ENCODE data around the gene BDH1. TPM values are rescaled to one million over a fixed set of nuclear protein-coding genes. Genes with fewer than 3 reads are reported as not detected.
A peak's percentile ranks its signal among the peaks of the same experiment; 100 is the strongest.

The BDH1 gene
- polyA plus RNA-seq, 1 of the 3 experiments (the other 2 are of a cell fraction): 19.8 TPM

DNA sequence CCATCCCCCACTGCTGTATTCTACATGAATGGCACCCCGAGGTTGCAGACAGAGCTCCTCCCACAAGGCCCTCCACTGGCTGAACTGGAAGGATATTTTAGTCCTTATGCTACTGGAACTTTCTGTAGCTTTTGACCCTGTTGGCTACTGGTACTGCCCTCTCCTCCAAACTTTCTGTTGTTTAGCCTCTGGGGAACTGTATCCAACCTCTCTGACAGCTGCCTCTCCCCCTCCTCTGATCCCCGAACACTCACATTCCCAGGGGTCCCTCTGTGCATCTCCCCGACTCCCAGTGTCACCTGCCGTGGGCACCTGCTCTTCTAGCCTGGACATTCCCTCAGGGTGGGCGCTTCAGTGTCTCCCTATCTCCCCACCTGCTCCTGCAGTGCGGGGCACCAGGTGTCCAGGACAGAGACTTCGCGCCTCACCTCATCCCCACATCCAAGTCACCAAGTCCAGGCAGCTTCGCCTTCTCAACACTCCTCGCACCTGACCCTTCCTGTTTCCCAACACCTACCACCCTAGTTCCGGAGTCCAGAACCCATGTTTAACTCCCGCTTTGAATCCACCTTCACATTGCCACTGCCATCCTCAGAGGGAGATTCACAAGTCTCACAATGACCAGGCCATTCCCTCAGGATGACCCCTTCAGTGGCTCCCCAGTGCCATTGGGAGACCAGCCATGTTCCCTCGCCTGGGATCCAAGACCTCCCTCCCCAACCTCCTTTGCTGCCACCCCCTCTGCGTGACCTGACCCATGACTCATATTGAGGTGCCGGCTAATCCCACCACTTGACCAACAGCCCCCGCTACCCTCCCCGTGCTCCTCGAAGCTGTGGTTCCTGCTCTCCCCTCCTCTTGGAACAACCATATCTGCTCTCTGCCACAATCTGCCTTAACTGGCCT, 34.2 kb downstream of the BDH1 start (continued):
- no peak for TF ChIP-seq FOXM1 (IDR thresholded peaks at IDR 0.05; ENCODE audit: low read depth)

DNA sequence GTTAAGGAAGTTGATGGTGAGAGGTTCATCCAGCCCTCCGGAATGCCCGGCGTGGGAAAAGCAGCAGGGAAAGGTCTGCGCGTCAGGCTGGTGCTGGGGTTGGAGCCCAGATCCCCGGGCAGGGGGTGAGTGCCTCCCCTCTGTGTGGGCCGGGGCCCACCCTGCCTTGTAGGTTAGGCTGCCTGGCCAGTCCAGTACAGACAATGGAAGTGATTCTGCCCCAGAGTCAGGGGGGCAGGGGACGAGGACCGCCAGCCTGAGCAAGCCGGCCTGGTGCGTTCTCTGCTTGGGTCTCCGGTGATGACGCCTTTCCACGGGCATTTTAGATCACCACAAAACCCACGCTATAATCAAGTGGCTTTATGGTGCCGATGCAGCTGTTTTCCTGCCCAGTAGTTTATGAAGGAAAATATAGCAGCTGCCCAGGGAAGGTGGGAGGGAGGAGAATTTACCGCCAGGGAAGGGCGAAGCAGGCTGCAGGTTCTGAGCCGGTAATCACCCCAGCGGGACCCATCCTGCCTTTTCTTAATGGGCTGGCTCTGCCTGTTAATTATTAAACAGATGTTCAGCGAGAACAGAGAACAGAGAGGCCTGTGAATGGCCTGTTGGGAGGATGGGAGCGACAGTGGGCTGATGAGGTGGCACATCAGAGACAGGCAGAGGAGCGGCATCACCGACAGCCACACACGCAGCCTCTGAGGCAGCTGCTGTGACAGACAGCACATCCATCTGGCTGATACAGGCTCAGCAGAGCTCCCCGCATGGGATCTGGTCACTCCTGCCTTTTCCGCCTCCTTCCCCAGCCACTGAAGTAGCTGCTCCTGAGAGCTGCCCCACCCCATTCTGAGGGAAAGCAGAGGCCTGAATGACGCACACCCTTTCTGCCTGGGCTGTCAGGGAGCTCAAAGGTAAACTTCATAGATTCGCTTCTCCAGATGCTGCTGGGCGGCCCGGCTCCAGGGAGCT, 35.2 kb downstream of the BDH1 start:
- Histone ChIP-seq H3K36me3 (replicated peaks in 1 of 2; ENCODE audit: control insufficient read depth in 1 of 2, insufficient read depth in 2 of 2, low read length in 1 of 2) (no peaks in the 10 kb centered on the region), H3K9me2 (no peaks in the 10 kb centered on the region), H3F3A (replicated peaks; ENCODE audit: insufficient read depth) (peaks cover 4% of the 10 kb centered on the region), H3K27ac (ENCODE audit: low read depth in 2 of 2, low read length in 1 of 2) (peak overlapping the region in 1 of 2 experiments; percentile 94; a peak in 2 of 4 replicates), H3K27me3 (ENCODE audit: insufficient read depth) (no peaks in the 10 kb centered on the region), H3K4me2 (no peak overlapping the region), H3K4me3 (ENCODE audit: low read depth in 2 of 2, low read length in 1 of 2) (no peak overlapping the region), H2AFZ (ENCODE audit: low read depth) (no peak overlapping the region), H3K9ac (no peak overlapping the region), H3K4me1 (ENCODE audit: control insufficient read depth in 1 of 2, insufficient read depth in 2 of 2, low read depth in 1 of 2, low read length in 1 of 2) (peaks cover 13 to 42% of the 10 kb centered on the region in 2 experiments; a peak in 3 of 4 replicates), H3K9me3 (no peaks in the 10 kb centered on the region), H4K20me1 (ENCODE audit: insufficient read depth) (no peaks in the 10 kb centered on the region), H3K79me2 (ENCODE audit: insufficient read depth) (no peaks in the 10 kb centered on the region)
- CTCF ChIA-PET: interaction anchor here (0.8 to 3.6 kb wide), 9 partner anchors 8 to 339 kb away, joined by 3 to 17 read pairs (median 3); partner anchors contain the start of gene BDH1
- POLR2A ChIA-PET: interaction anchor here (0.6 to 1.5 kb wide), 5 partner anchors 8 to 223 kb away, joined by 3 to 15 read pairs (median 4); partner anchors contain the start of genes BDH1 and DLG1
- 60% methylated on average over 15 of the region's 31 CpGs for WGBS (ENCODE audit: low lambda C conversion rate)
- peak; percentile 88 for DNase-seq
- TF ChIP-seq POLR2AphosphoS5 (IDR thresholded peaks at IDR 0.05; ENCODE audit: low read depth, low read length): no peak
- TF ChIP-seq, protein P1, sequence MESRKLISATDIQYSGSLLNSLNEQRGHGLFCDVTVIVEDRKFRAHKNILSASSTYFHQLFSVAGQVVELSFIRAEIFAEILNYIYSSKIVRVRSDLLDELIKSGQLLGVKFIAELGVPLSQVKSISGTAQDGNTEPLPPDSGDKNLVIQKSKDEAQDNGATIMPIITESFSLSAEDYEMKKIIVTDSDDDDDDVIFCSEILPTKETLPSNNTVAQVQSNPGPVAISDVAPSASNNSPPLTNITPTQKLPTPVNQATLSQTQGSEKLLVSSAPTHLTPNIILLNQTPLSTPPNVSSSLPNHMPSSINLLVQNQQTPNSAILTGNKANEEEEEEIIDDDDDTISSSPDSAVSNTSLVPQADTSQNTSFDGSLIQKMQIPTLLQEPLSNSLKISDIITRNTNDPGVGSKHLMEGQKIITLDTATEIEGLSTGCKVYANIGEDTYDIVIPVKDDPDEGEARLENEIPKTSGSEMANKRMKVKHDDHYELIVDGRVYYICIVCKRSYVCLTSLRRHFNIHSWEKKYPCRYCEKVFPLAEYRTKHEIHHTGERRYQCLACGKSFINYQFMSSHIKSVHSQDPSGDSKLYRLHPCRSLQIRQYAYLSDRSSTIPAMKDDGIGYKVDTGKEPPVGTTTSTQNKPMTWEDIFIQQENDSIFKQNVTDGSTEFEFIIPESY (IDR thresholded peaks at IDR 0.05; ENCODE audit: borderline replicate concordance, low read depth): no peak
- no peak for TF ChIP-seq TAF1 (IDR thresholded peaks at IDR 0.05; ENCODE audit: borderline replicate concordance, low read depth, low read length)
- peak; percentile 51 for TF ChIP-seq CHD2 (IDR thresholded peaks at IDR 0.05; ENCODE audit: low read length, partially characterized antibody)
- TF ChIP-seq ELF1 (IDR thresholded peaks at IDR 0.05): no peak
- TF ChIP-seq MEF2A (IDR thresholded peaks at IDR 0.05; ENCODE audit: borderline replicate concordance, low read depth): no peak
- TF ChIP-seq NRF1 (IDR thresholded peaks at IDR 0.05; ENCODE audit: low read depth, low read length): no peak
- no peak for TF ChIP-seq FOSL2 (IDR thresholded peaks at IDR 0.05; ENCODE audit: borderline replicate concordance, low read depth)
- peak; percentile 93 for TF ChIP-seq MXI1 (IDR thresholded peaks at IDR 0.05; ENCODE audit: low read depth, low read length)
- TF ChIP-seq GABPA (IDR thresholded peaks at IDR 0.05; ENCODE audit: low read depth): no peak
- 0 out of 2 replicates have a peak, but pooled peaks have one; percentile 14 for TF ChIP-seq RFX5 (IDR thresholded peaks at IDR 0.05; ENCODE audit: low read length)
- TF ChIP-seq, protein P2, sequence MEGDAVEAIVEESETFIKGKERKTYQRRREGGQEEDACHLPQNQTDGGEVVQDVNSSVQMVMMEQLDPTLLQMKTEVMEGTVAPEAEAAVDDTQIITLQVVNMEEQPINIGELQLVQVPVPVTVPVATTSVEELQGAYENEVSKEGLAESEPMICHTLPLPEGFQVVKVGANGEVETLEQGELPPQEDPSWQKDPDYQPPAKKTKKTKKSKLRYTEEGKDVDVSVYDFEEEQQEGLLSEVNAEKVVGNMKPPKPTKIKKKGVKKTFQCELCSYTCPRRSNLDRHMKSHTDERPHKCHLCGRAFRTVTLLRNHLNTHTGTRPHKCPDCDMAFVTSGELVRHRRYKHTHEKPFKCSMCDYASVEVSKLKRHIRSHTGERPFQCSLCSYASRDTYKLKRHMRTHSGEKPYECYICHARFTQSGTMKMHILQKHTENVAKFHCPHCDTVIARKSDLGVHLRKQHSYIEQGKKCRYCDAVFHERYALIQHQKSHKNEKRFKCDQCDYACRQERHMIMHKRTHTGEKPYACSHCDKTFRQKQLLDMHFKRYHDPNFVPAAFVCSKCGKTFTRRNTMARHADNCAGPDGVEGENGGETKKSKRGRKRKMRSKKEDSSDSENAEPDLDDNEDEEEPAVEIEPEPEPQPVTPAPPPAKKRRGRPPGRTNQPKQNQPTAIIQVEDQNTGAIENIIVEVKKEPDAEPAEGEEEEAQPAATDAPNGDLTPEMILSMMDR (IDR thresholded peaks at IDR 0.05): no peak
- peak; percentile 52; the same call in 1 of the 2 replicates for TF ChIP-seq FOXJ3 (CRISPR knock-in tag; IDR thresholded peaks at IDR 0.05)
- TF ChIP-seq SIN3A (IDR thresholded peaks at IDR 0.05; ENCODE audit: borderline replicate concordance, low read depth, low read length): no peak
- TF ChIP-seq YY1 (IDR thresholded peaks at IDR 0.05; ENCODE audit: low read depth): no peak
- TF ChIP-seq FOXM1 (IDR thresholded peaks at IDR 0.05; ENCODE audit: low read depth): no peak
- TF ChIP-seq GATA2 (CRISPR knock-in tag; IDR thresholded peaks at IDR 0.05): no peak
- TF ChIP-seq, protein P3, sequence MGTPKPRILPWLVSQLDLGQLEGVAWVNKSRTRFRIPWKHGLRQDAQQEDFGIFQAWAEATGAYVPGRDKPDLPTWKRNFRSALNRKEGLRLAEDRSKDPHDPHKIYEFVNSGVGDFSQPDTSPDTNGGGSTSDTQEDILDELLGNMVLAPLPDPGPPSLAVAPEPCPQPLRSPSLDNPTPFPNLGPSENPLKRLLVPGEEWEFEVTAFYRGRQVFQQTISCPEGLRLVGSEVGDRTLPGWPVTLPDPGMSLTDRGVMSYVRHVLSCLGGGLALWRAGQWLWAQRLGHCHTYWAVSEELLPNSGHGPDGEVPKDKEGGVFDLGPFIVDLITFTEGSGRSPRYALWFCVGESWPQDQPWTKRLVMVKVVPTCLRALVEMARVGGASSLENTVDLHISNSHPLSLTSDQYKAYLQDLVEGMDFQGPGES (IDR thresholded peaks at IDR 0.05; ENCODE audit: low read depth, low read length): no peak
- no peak for TF ChIP-seq RXRA (IDR thresholded peaks at IDR 0.05; ENCODE audit: borderline replicate concordance, low read depth)
- TF ChIP-seq RCOR1 (IDR thresholded peaks at IDR 0.05; ENCODE audit: low read length): no peak; the same call in 1 of the 2 replicates
- TF ChIP-seq EP300 (IDR thresholded peaks at IDR 0.05; ENCODE audit: borderline replicate concordance in 1 of 2, low read depth in 1 of 2, low read length in 1 of 2): peak in 1 of 2 experiments; percentile 66; a peak in 2 of 4 replicates
- TF ChIP-seq, protein P4, sequence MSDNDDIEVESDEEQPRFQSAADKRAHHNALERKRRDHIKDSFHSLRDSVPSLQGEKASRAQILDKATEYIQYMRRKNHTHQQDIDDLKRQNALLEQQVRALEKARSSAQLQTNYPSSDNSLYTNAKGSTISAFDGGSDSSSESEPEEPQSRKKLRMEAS (IDR thresholded peaks at IDR 0.05; ENCODE audit: low read depth): no peak
- no peak for TF ChIP-seq JUND (IDR thresholded peaks at IDR 0.05)

All from SK-N-SH (cell line).